GM12878 (cell line): ENCODE data around the gene GIMAP8. TPM values are rescaled to one million over a fixed set of nuclear protein-coding genes. Genes with fewer than 3 reads are reported as not detected.
"Not testable (repeated sequence)": the region's sequence is repeated elsewhere in the genome, so short reads cannot be mapped to it uniquely, and the experiment has no call there.

Experiments
- ATAC-seq: fragments of 200-7000 bp; cut with Tn5 transposase; 3 replicates; pipeline ENCODE4 v1.9.1; 2020; ENCODE audit warnings: mild to moderate bottlenecking, moderate library complexity
- BruUV-seq: library from RNA; stranded (reverse); fragments of 400-500 nt; replicated peaks from 2 replicates; lab custom pipeline; 2021; lab: Mats Ljungman, UMichigan
- CTCF ChIA-PET: fragments of 300-600 bp; sonication (Branson Sonifier 250); formaldehyde crosslinking; extraction: SDS; loops from one replicate; lab custom pipeline; 2021; ENCODE audit warnings: inconsistent platforms; lab: Yijun Ruan, JAX
- POLR2A ChIA-PET: fragments of 350-600 bp; formaldehyde crosslinking; extraction: SDS; loops from one replicate; lab custom pipeline; 2021; ENCODE audit warnings: inconsistent platforms; lab: Charles Lee
- RAD21 ChIA-PET: fragments of 300-600 bp; sonication (Branson Sonifier 250); formaldehyde crosslinking; loops from one replicate; lab custom pipeline; 2023; ENCODE audit warnings: antibody characterized with exemption; ENCODE audit not compliant: unreplicated experiment; lab: Charles Lee
- SMC1A ChIA-PET: fragments of 300-600 bp; sonication (Branson Sonifier 250); formaldehyde crosslinking; loops from one replicate; lab custom pipeline; 2023; ENCODE audit not compliant: unreplicated experiment, uncharacterized antibody; lab: Charles Lee
- DNase-seq: peaks from one replicate; pipeline ENCODE4 v3.0.0-alpha.2; 2011; ENCODE audit warnings: low read depth, low spot score
- FAIRE-seq: peaks from 3 replicates; lab custom pipeline; 2011; peaks lifted over from hg19 to GRCh38; lab: Jason Lieb, UNC
- H2AFZ ChIP-seq: 2 replicates; pipeline ENCODE4 v1.6.0; 2011; ENCODE audit warnings: low read depth, low read length, control low read depth; ENCODE audit not compliant: control insufficient read depth
- H3K27ac ChIP-seq: 2 replicates; pipeline ENCODE4 v1.5.1; 2011; ENCODE audit warnings: control low read depth; ENCODE audit not compliant: control insufficient read depth, insufficient read depth
- H3K27me3 ChIP-seq, 2 experiments: replicated peaks in 1 of 2; 2 replicates each; pipeline versions ENCODE4 v1.6.0 to v1.6.1; 2011; ENCODE audit warnings: low read length in 1 of 2; ENCODE audit not compliant: control insufficient read depth in 2 of 2, insufficient read depth in 2 of 2
- H3K36me3 ChIP-seq, 2 experiments: 2 replicates each; pipeline ENCODE4 v1.5.1; 2011; ENCODE audit warnings: low read length in 1 of 2; ENCODE audit not compliant: control insufficient read depth in 2 of 2, insufficient read depth in 2 of 2
- H3K4me1 ChIP-seq: 2 replicates; pipeline ENCODE4 v1.6.1; 2011; ENCODE audit warnings: mild to moderate bottlenecking, low read length, moderate library complexity, mixed read lengths; ENCODE audit not compliant: control insufficient read depth, insufficient read depth
- H3K4me2 ChIP-seq: 2 replicates; pipeline ENCODE4 v1.6.0; 2011; ENCODE audit warnings: control low read depth; ENCODE audit not compliant: control insufficient read depth, insufficient read depth
- H3K4me3 ChIP-seq: fragments of 200-600 bp; sonication (generic); 2 replicates; pipeline ENCODE4 v1.5.1; 2016
- H3K79me2 ChIP-seq: 2 replicates; pipeline ENCODE4 v1.6.0; 2011; ENCODE audit warnings: low read length; ENCODE audit not compliant: control insufficient read depth, insufficient read depth
- H3K9ac ChIP-seq: 2 replicates; pipeline ENCODE4 v1.8.0; 2011; ENCODE audit warnings: low read length, control low read depth, mixed read lengths; ENCODE audit not compliant: control insufficient read depth, insufficient read depth
- H3K9me3 ChIP-seq: replicated peaks from 3 replicates; pipeline ENCODE4 v1.5.1; 2011; ENCODE audit warnings: mild to moderate bottlenecking, low read length; ENCODE audit not compliant: control insufficient read depth, insufficient read depth
- H4K20me1 ChIP-seq: 2 replicates; pipeline ENCODE4 v1.6.0; 2011; ENCODE audit not compliant: control insufficient read depth, insufficient read depth
- BCLAF1 ChIP-seq: fragments of 450-650 bp; IDR thresholded peaks from 2 replicates; pipeline ENCODE4 v1.6.1; 2017; ENCODE audit warnings: antibody characterized with exemption, mild to moderate bottlenecking, moderate library complexity
- BMI1 ChIP-seq: fragments of 450-650 bp; IDR thresholded peaks from 2 replicates; pipeline ENCODE4 v1.6.1; 2016; ENCODE audit warnings: mild to moderate bottlenecking, moderate library complexity, borderline replicate concordance
- IKZF1 ChIP-seq: fragments of 450-650 bp; conservative IDR thresholded peaks from 2 replicates; pipeline ENCODE4 v1.6.1; 2017; ENCODE audit warnings: antibody characterized with exemption, mild to moderate bottlenecking
- MLLT1 ChIP-seq: fragments of 450-650 bp; IDR thresholded peaks from 2 replicates; pipeline ENCODE4 v1.6.1; 2016; ENCODE audit warnings: mild to moderate bottlenecking
- RELA ChIP-seq: fragments of 450-650 bp; IDR thresholded peaks from 2 replicates; pipeline ENCODE4 v1.8.0; 2014; ENCODE audit warnings: borderline replicate concordance; ENCODE audit not compliant: partially characterized antibody
- WGBS: methylation state at CpG from one replicate; pipeline ENCODE4 v1.1.6; 2016; ENCODE audit warnings: low lambda C conversion rate; ENCODE audit not compliant: insufficient replicate concordance, insufficient coverage; ENCODE audit errors: missing lambda C conversion rate; 5-methylcytosine and 5-hydroxymethylcytosine counted together
- in situ Hi-C: fragments of 300-500 bp; cut with MboI; formaldehyde crosslinking; loops from 9 replicates; pipeline ENCODE4 v1.14.3; 2018; ENCODE audit warnings: mixed read lengths
- intact Hi-C: fragments of 100-400 bp; cut with micrococcal nuclease; formaldehyde crosslinking; loops from one replicate; pipeline ENCODE4 v1.14.2; 2022; ENCODE audit not compliant: unreplicated experiment
- polyA plus RNA-seq, 11 experiments: library from polyadenylated mRNA; depleted of rRNA in 4 of 11; unstranded in 6 of 11; stranded (reverse) in 5 of 11; fragments of >200 nt; fragmentation: Nextera tagmentation in 4 of 11; fragmentation: Illumina TruSeq in 1 of 11; extraction: Ambion mirVana in 4 of 11; extraction: Trizol in 1 of 11; gene quantifications; 1 replicate in 1 of 11; 2 replicates in 10 of 11; pipeline versions ENCODE4 v1.2.1 to v1.2.3, GENCODE V29; 2011 to 2016; ENCODE audit warnings: inconsistent platforms in 2 of 11, missing spikeins in 2 of 11, low read depth in 1 of 11
- total RNA-seq, 4 experiments: library from RNA; depleted of rRNA in 3 of 4; stranded (reverse); fragments of >200 nt in 3 of 4; fragmentation: Illumina TruSeq in 1 of 4; extraction: Trizol in 1 of 4; gene quantifications; 2 replicates each; pipeline versions ENCODE4 v1.2.1 to v1.2.3, GENCODE V29; 2013 to 2021

Gene GIMAP8
- total and polyA plus RNA-seq, 10 of the 15 experiments (the other 5 are each of a cell fraction or from before 2014, with no cell fraction given), result 0.66 to 9.7 (median 4.7) TPM

GRCh38 chr7:150453892-150454291, 3.5 kb downstream of the GIMAP8 start:
- peak overlapping the region; percentile 38; the same call in 1 of the 2 replicates for H3K4me2 ChIP-seq
- FAIRE-seq (no peak), DNase-seq (no peak), ATAC-seq (no peak)
- intact Hi-C loops, result loop anchor here (5.0 kb wide), 2 partner anchors 168 to 233 kb away; partner anchors contain the start of gene GIMAP2
- TF ChIP-seq MLLT1 (no peak), IKZF1 (no peak), RELA (no peak), BCLAF1 (no peak), BMI1 (no peak)
- WGBS, result 97% methylated on average over 4 of the region's 5 CpGs
- peaks cover 16% of the 10 kb centered on the region for H3K79me2 ChIP-seq
- in situ Hi-C loops, result no loop called here
- H2AFZ ChIP-seq, result no peak overlapping the region
- no peak overlapping the region for H3K27ac ChIP-seq
- RAD21 ChIA-PET, result no interaction called here
- POLR2A ChIA-PET, result no interaction called here
- H3K36me3 ChIP-seq, result no peaks in the 10 kb centered on the region
- CTCF ChIA-PET, result interaction anchor here (1.1 to 1.2 kb wide), 2 partner anchors 98 to 208 kb away, joined by 3 to 4 read pairs; no protein-coding TSS in a partner anchor
- no TSS peak for BruUV-seq
- H3K9me3 ChIP-seq, result peaks cover 3% of the 10 kb centered on the region
- no peak overlapping the region for H3K4me3 ChIP-seq
- H3K9ac ChIP-seq, result no peak overlapping the region
- SMC1A ChIA-PET, result no interaction called here
- peaks cover 29% of the 10 kb centered on the region for H3K4me1 ChIP-seq
- no peaks in the 10 kb centered on the region for H4K20me1 ChIP-seq
- no peaks in the 10 kb centered on the region for H3K27me3 ChIP-seq

GRCh38 chr7:150457064-150457463, 6.6 kb downstream of the GIMAP8 start:
- POLR2A ChIA-PET, H4K20me1 ChIP-seq, H2AFZ ChIP-seq, BruUV-seq, H3K9me3 ChIP-seq, H3K4me1 ChIP-seq, H3K27me3 ChIP-seq, H3K36me3 ChIP-seq, DNase-seq, RAD21 ChIA-PET, SMC1A ChIA-PET, H3K9ac ChIP-seq, ATAC-seq, CTCF ChIA-PET, intact Hi-C loops, H3K4me2 ChIP-seq, FAIRE-seq, H3K4me3 ChIP-seq, H3K79me2 ChIP-seq, in situ Hi-C loops, H3K27ac ChIP-seq: not testable (repeated sequence)
- 77% methylated on average over 5 of the region's 5 CpGs for WGBS
